Hepatocyte (in vitro differentiated cells): ENCODE data around the gene CLTA.

Experiments used
- EZH2 ChIP-seq: fragments of 200-600 bp; sonication (generic); IDR thresholded peaks from 2 replicates; pipeline ENCODE4 v1.6.1; 2016; ENCODE audit warnings: antibody characterized with exemption, mild to moderate bottlenecking, borderline replicate concordance
- TF ChIP-seq, protein P1 (sequence below): fragments of 200-600 bp; sonication (generic); IDR thresholded peaks from 2 replicates; pipeline ENCODE4 v1.5.1; 2016; ENCODE audit warnings: antibody characterized with exemption, mild to moderate bottlenecking; ENCODE audit not compliant: poor library complexity

DNA sequence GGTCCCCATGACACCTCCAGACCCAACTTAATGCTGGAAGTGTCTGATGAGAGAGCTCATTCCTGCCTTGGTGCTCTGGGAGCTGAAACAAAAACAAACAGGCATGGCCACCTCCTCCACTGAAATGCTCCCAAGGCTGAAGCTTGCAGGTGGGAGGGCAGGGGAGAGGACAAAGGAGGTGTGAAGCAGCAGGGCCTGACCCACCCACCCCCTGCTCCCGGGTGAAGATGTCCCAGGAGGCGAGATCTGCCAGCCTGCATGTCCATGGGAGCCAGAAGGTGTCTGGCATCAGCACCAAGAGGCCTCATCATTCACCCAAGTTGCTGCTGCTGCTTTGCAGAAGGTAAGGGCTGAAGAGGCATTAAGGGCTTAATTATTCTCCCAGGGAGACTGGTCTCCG is 25.7 kb upstream of the CLTA start:
- TF ChIP-seq, protein P1, sequence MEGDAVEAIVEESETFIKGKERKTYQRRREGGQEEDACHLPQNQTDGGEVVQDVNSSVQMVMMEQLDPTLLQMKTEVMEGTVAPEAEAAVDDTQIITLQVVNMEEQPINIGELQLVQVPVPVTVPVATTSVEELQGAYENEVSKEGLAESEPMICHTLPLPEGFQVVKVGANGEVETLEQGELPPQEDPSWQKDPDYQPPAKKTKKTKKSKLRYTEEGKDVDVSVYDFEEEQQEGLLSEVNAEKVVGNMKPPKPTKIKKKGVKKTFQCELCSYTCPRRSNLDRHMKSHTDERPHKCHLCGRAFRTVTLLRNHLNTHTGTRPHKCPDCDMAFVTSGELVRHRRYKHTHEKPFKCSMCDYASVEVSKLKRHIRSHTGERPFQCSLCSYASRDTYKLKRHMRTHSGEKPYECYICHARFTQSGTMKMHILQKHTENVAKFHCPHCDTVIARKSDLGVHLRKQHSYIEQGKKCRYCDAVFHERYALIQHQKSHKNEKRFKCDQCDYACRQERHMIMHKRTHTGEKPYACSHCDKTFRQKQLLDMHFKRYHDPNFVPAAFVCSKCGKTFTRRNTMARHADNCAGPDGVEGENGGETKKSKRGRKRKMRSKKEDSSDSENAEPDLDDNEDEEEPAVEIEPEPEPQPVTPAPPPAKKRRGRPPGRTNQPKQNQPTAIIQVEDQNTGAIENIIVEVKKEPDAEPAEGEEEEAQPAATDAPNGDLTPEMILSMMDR: no peak
- TF ChIP-seq EZH2: no peak
